HG03196 (cell line): Measurements from ENCODE around the gene BEND7.
"Not testable (repeated sequence)": the region's sequence is repeated elsewhere in the genome, so short reads cannot be mapped to it uniquely, and the experiment has no call there.

Experiments
- ATAC-seq: cut with Tn5 transposase; IDR thresholded peaks from one replicate; pipeline ENCODE4 v1.9.1; 2021; ENCODE audit not compliant: unreplicated experiment

The BEND7 gene

DNA sequence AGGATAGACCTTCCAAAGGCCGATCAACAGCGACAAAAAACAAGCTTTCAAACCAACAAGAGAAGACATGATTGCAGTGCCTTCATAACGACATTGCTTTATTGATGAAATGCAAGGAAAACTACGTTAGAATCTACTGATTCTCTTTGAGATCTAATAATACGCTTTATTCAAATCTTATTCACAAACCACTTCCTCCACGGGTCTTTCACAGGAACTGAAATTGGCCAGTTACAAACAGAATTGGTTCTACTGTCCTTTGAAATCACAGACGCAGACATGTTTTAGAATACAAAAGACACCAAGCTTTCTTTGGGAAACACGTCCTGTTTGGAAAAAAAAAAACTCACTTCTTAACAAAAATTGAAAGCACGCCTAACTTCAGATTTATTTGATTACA is 106.0 kb downstream of the BEND7 start:
- ATAC-seq, result no peak

- ATAC-seq, result no peak
These were observed 107.4 kb downstream of the BEND7 start for GRCh38 chr10:13421382-13421917.

- no peak for ATAC-seq
These were observed 108.1 kb downstream of the BEND7 start for GRCh38 chr10:13420532-13421307.

- ATAC-seq, result no peak
These were observed 111.2 kb downstream of the BEND7 start for GRCh38 chr10:13417459-13418126.

DNA sequence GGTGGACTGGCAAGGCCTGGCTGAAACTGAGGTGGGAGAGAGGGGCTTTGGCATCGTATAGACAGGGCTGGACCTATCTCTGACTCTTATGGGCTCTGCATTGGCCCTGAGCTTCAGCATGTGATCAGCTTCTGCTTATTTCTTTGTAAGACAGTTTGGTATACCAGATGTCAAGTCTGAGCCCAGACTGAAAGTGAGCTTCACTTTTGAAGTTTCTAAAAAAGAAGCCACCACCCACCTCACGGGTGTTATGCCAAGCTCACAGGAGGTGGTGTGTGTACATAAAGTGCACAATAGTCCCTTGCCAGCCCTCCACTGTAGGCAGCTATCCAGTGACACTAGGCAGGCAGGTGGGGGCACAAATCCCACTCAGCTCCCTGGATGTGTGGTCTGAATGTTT is 112.1 kb downstream of the BEND7 start:
- ATAC-seq, result no peak

DNA sequence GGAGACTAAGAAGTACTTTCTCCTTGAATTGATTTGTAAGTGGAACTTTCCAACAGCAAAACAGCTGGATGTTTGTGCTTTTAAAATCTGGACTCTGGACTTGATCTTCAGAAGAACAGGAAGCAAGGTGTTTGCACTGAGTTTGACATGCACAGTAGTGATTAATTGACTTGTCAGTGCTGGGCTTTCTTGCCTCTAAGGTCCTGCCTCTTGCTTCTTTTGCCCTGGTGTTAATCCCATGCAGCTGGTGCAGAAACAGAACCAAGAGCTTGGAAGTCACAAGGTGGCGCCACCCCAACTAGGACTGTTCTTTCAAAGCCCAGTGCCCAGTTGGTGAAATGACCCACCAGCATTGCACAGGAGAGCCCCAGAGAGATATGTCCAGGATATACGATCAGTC is 114.0 kb downstream of the BEND7 start:
- no peak for ATAC-seq

DNA sequence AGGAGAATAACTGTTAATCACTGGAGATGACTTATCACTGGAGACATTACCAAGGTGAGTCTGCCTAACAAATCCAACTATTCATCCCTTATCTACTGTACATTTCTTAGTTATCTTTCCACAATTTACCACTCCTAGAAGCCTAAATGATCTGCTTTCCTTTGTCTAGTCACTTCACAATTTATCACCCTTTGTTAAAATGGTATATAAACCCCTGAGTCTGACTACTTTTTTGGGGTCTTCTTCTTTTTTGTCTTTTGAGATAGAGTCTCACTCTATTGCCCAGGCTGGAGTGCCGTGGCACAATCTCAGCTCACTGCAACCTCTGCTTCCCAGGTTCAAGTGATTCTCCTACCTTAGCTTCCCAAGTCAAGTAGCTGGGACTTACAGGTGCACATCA is 114.7 kb downstream of the BEND7 start:
- no peak for ATAC-seq

DNA sequence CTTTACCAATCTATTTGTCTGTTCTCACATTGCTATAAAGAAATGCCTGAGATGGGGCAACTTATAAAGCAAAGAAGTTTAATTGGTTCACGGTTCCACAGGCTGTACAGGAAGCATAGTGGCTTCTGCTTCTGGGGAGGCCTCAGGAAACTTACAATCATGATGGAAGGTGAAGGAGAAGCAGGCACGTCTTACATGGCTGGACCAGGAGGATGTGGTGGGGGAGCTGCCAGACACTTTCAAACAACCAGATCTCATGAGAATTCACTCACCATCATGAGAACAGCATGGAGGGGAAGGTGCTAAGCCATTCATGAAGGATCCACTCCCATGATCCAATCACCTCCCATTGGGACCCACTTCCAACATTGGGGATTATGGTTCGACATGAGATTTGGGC is 115.9 kb downstream of the BEND7 start:
- no peak for ATAC-seq

GRCh38 chr10:13404791-13405190 is 124.0 kb downstream of the BEND7 start:
- ATAC-seq, result no peak

- ATAC-seq, result no peak
These were observed 124.5 kb downstream of the BEND7 start for GRCh38 chr10:13404305-13404759.

GRCh38 chr10:13403426-13403825 is 125.4 kb downstream of the BEND7 start:
- ATAC-seq, result not testable (repeated sequence)

GRCh38 chr10:13402021-13402420 is 126.8 kb downstream of the BEND7 start:
- no peak for ATAC-seq

GRCh38 chr10:13401142-13401541 is 127.7 kb downstream of the BEND7 start:
- no peak for ATAC-seq

DNA sequence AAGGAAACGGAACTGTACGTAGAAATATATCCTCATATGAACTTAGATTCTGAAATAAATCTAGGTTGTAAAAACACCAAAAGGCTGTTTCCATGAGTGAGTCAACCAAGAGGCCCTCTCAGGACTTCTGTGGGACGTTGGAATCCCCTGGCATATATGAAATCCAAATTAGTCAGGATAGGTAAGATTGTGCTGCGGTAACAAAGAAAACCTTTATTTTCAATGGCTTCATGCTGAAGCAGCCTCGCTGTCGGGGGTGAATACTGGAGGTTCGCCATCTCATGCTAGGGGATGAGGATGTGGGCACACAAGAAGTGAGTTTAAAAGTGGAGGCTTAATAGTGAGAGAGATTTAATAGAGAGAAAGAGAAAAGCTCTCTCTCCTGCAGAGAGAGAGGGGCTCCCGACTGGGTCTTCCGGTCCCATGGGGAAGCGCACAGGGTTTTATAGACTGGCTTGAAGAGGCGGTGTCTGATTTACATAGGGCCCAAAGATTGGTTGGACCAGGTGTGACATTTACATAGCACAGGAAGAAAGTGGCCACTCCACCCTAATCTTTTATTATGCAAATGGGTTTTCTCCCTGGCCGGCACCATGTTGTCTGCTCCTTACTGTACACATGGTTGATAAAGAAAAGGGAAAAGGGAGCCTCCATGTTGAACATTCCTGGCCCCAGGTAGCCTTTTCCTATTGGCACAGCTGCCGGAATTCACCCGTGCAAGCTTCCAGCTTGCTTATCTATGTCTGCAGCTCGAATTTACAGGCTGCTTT is 128.4 kb downstream of the BEND7 start:
- ATAC-seq, result no peak

- ATAC-seq, result no peak
These were observed 129.1 kb downstream of the BEND7 start for GRCh38 chr10:13399752-13400151.

GRCh38 chr10:13399236-13399635 is 129.6 kb downstream of the BEND7 start:
- ATAC-seq, result no peak

GRCh38 chr10:13397052-13397451 is 131.8 kb downstream of the BEND7 start:
- ATAC-seq, result no peak

GRCh38 chr10:13396369-13396768 is 132.4 kb downstream of the BEND7 start:
- no peak for ATAC-seq

DNA sequence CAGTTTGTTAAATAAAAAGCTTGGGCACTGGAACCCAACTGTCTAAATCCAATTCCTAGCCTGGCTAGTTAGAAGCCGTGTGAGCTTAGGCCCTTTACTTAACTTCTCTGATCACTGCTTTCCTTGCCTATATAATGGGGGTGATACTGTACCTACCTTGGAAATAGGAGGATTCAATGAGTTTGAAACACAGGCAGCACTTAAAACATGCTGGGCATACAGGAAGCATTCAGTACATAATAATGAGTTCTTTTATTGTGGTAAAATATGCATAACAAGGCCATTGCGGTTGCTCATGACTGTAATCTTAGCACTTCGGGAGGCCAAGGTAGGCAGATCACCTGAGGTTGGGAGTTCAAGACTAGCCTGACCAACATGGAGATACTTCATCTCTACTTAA is 133.3 kb downstream of the BEND7 start:
- ATAC-seq, result no peak

DNA sequence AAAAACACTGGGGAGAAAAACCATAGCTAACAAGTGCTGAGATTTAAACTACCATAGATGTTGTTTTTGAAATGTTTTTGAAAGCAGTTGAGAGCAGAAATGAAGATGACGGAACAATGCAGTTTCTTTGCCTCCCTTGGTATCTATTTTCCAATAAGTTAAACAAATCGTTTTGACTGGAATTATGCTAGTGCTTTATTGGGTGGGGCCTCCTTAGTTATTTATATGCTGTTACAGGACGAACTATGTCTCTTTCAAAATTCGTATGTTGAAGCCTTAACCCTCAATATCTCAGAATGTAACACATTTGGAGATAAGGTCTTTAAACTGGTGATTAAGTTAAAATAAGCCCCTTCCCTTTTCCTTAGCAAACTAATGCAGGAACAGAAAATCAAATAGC is 135.2 kb downstream of the BEND7 start:
- no peak for ATAC-seq

DNA sequence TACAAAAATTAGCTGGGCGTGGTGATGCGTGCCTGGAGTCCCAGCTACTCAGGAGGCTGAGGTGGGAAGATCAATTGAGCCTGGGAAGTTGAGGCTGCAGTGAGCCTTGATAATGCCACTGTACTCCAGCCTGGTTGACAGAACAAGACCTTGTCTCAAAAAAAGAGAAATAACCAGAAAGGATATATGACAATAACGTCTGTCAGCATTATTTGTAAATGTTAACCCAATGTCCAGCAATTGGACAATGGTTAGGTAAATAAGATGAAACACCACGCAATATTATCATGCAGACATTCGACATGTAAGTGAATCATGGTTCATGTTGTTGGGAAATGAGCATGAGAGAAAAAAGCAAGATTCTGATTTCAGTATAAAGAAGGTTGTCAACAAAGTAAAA is 136.1 kb downstream of the BEND7 start:
- ATAC-seq, result no peak
